MM.1S (cell line): ENCODE measurements around the gene AKAP13.

ENCODE experiments used
- CTCF ChIP-seq: fragments of 300-600 bp; sonication (generic); IDR thresholded peaks from 2 replicates; pipeline ENCODE4 v1.5.1; 2016; ENCODE audit warnings: antibody characterized with exemption, low read length, mixed read lengths
- EZH2 ChIP-seq: fragments of 300-600 bp; sonication (generic); optimal IDR thresholded peaks from 2 replicates; pipeline ENCODE3; 2017; ENCODE audit warnings: low read depth, mild to moderate bottlenecking, antibody characterized with exemption, low read length, mixed read lengths

- no peak for TF ChIP-seq CTCF
- TF ChIP-seq EZH2 = no peak
Observed at GRCh38 chr15:85333132-85333831, 47.1 kb upstream of the AKAP13 start.
